Measurements from ENCODE around the gene NETO2.
A peak's percentile ranks its signal among the peaks of the same experiment; 100 is the strongest.
"Not testable (repeated sequence)": the region's sequence is repeated elsewhere in the genome, so short reads cannot be mapped to it uniquely, and the experiment has no call there.

Gene NETO2, protein sequence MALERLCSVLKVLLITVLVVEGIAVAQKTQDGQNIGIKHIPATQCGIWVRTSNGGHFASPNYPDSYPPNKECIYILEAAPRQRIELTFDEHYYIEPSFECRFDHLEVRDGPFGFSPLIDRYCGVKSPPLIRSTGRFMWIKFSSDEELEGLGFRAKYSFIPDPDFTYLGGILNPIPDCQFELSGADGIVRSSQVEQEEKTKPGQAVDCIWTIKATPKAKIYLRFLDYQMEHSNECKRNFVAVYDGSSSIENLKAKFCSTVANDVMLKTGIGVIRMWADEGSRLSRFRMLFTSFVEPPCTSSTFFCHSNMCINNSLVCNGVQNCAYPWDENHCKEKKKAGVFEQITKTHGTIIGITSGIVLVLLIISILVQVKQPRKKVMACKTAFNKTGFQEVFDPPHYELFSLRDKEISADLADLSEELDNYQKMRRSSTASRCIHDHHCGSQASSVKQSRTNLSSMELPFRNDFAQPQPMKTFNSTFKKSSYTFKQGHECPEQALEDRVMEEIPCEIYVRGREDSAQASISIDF

DNA sequence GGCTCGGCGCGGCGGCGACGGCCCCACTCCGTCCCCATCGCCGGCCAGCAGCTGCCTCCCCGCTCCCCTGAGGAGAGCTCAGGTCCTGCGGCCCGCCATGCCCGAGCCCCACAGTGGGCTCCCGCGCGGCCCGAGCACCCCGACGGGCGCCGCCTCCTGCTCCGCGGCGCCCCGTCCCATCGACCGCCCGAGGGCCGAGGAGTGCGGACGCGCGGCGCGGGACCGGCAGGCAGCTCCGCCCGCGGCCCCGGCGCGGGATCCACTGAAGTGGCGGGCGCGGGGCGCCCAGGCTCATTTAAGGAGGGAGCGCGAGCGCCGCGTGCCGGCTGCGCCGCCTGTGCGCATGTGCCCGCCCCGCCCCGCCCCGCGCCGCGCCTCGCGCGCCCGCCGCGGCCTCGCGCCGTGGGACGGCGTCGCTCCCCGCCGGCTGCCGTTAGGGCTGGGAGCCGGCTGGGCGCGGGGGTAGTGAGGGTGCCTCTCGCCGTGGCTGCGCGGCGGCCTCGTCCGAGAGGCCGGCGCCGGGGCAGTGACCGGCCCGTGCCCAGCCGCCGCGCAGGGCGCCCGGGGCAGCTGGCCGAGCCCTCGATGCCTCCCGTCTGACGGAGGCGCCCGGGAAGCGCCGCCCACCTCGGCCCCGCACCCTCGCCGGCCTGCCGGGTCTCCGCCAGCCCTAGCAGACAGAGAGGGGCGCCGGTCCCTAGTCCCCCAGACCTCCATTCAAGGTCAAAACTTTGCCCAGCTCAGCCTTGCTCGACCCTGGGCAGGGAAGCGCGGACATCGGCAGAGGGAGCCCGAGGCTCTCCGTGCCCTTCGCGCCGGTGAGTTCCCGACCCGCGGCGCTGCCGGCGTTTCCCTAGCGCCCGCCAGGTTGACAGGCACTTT is at the start of gene NETO2:
TSS of gene NETO2 (minus strand) at position 269 of the 882 bp plus-strand sequence. CDS start 333 bp downstream, outside the sequence.
- DNase-seq (ENCODE audit: low spot score): peak; percentile 65

DNA sequence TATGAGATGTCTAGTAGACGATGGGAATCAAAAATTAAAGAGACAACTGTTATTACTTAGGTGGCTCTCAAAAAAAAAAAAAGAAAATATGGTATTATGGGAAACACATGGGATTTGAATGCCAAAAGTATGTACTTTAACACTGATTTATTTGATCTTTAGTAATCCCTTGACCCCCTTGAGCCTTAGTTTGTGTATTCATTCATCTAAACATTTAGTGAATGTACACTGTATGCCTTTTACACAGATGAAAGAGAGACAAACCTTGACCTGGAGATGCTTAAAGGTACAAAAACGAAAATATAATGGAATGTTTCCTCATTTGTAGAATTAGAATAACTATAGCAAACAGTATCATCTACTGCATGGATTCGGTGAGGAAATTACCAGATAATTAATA is 38.6 kb upstream of the NETO2 start:
- DNase-seq (ENCODE audit: low spot score): no peak

DNA sequence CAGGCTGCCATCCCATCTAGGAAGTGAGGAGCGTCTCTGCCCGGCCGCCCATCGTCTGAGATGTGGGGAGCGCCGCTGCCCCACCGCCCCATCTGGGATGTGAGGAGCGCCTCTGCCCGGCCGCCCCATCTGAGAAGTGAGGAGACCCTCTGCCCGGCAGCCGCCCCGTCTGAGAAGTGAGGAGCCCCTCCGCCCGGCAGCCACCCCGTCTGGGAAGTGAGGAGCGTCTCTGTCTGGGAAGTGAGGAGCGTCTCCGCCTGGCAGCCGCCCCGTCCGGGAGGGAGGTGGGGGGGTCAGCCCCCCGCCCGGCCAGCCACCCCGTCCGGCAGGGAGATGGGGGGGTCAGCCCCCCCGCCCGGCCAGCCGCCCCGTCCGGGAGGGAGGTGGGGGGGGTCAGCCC is 37.3 kb upstream of the NETO2 start:
- not testable (repeated sequence) for DNase-seq (ENCODE audit: low spot score)

DNA sequence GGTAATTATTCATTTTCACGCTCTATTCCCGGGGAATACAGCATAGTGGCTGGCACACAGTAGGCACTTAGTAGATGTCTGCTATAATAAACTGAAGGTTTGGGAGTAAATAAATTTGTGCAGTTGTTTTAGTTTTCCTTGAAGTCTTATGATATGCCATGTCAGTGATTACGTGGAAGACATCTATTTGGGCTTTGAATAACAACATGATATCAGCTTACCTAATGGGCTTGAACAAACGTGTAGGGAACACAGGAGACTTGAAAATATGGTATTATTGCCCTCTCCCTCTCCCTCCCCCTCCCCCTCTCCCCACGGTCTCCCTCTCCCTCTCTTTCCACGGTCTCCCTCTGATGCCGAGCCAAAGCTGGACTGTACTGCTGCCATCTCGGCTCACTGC is 36.3 kb upstream of the NETO2 start:
- DNase-seq (ENCODE audit: low spot score): no peak

DNA sequence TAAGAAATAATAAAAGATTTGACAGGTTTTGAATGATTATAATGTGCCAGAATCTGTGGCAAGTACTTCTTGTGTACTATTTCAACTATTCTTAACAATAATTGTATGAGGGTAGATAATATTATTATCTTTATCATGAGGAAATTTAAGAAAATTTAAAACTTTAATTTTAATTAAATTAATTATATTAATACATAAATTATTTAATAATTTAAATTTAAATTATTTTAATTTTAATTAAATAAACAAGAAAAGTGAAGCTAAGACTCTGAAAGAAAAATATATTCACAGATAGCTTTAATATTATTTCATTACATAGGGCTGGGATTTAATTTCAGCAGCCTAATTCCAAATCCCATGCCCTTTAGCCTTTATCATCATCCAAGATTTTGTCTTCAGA is 31.4 kb upstream of the NETO2 start:
- no peak for DNase-seq (ENCODE audit: low spot score)

DNA sequence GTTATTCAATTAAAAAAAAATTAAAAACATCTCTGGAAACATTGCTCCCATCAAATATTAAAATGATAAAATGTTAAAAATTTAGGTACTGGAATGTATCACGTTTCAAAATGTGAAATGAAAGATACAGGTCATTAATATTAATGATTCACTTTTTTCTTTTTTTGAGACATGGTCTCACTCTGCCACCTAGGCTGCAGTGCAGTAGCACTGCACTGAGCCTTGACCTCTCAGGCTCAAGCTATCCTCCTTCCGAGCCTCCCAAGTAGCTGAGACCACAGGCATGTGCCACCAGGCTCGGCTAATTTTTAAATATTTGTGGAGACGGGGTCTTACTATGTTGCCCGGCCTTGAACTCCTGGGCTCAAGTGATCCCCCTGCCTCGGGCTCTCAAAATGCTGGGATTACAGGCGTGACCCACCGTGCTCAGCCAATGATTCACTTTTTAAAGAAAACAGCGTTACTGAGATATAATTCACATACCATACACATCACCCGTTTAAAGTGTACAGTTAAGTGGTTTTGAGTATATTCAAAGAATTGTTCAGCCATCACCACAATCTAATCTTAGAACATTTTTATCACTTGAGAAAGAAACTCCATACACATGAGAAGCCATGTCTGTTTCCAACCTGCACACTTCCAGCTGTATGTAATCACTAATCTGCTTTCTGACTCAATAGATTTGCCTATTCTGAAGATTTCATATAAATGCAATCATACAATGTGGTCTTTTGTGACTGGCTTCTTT is 19.1 kb upstream of the NETO2 start:
- DNase-seq (ENCODE audit: low spot score): no peak

DNA sequence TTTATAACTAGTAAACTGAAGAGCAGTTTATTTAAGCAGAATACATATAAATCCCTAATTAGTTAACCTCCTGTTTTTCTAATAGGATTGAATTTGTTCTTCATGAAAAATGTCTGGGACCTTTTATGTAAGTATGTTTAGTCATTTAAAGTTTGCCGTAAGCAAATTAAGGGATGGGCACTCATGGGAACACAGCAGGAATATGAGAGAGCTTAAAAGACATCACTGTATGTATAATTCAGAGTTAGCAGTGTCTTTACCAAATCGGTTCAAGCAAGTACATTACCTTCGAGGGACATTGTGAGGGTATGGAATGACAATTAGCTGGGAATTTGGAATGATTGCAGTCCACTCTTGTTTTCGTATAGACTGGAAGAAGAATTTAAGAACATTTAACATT is 17.7 kb upstream of the NETO2 start:
- no peak for DNase-seq (ENCODE audit: low spot score)

DNA sequence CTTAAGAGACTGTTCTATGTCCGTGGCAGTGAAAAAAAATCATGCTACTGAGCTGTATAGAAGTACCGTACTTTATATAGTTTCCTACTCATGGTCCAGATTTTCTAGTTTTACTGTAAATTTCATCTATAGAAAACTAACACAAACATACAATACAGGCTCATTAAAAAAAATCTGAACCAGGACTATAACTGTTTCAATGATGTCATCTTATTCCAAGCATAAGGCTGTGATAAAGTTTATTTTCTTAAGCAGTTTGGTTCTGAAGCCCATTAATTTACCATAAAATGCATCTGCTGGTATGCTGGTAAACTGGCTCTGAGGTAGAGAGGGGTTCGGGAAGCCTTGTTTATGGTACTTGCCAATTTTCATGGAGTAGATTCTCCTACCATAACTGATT is 16.7 kb upstream of the NETO2 start:
- no peak for DNase-seq (ENCODE audit: low spot score)

DNA sequence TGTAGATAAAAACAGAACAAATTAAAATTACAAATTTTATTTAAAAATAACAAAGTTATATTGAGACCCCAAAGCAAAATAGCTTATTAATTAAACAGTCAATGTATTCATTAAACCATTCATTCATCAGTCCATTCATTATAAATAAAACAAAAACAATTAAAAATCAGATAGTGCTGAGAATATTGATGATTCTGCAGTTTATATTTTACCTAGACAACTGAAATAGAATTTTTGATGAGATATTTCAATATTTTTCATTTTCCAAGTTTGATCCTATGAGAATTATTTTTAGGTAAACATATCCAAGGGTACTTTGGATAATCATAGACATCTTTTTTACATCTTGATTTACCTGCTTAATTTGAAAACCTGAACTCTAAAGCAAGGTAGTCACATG is 15.2 kb upstream of the NETO2 start:
- no peak for DNase-seq (ENCODE audit: low spot score)

DNA sequence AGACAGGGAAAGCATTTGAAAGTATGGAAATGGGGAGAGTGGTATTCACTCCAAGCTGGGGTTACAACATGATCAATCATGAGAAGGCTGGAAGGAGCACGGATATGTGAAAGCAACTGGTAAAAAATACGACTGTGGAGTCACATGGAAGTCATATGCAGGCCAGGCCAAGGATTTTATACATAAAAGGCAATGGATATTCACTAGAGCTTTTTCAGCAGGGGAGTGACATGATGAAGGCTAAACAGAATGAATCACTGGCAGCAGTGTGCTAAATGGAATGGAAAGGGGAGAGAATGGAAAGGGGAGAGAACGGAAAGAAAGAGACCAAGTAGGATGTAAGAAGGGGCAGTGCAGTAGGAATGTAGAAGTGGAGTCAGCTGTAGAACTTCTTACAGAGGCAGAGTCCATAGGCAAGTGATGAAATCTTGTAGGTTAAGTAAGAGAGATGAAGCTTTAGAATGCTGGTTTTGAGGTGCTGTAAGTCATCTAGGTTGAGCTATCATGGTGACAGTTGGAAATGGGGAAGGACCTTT is 13.0 kb upstream of the NETO2 start:
- DNase-seq (ENCODE audit: low spot score): no peak

DNA sequence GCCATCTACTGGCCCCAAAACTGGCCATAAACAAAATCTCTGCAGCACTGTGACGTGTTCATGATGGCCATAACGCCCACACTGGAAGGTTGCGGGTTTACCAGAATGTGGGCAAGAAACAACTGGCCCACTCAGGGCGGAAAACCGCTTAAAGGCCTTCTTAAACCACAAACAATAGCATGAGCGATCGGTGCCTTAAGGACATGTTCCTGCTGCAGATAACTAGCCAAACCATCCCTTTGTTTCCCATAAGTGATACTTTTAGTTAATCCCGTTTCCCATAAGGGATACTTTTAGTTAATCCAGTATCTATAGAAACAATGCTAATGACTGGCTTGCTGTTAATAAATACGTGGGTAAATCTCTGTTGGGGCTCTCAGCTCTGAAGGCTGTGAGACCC is 8.8 kb upstream of the NETO2 start:
- DNase-seq (ENCODE audit: low spot score): not testable (repeated sequence)

DNA sequence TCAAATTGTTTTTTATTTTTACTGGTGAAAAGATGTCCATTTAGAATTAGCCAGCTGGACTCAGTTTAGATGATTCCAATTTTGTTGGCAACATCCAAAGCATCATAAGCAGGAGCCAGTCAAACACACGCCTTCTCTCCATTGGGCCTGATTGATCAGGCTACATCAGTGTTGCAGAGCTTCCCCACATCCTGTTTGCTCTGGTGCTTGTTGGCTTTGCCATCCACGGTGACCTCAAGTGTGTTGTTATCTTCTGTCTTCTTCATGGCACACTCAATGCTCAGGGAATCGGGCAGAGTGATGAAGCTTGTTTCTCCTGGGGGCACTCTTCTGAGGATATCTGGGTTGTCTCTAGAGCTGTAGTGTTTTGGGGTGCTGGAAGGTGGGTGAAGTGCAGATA is 6.3 kb upstream of the NETO2 start:
- no peak for DNase-seq (ENCODE audit: low spot score)

DNA sequence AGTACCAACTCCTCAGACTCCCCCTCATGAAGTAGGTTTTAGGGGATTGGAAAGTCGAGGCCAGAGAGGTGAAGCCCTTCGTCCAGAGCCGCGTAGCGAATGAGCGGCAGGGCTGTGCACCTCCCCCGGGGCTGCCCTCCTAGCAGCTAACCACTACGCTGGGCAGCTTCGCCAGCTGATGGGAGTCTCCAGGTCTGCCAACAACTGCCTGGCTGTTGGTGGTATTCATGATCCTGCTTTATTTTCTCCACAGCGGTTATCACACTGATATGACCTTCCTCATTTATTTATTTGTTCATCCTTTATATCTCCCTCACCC is 773 bp upstream of the NETO2 start:
- no peak for DNase-seq (ENCODE audit: low spot score)

DNA sequence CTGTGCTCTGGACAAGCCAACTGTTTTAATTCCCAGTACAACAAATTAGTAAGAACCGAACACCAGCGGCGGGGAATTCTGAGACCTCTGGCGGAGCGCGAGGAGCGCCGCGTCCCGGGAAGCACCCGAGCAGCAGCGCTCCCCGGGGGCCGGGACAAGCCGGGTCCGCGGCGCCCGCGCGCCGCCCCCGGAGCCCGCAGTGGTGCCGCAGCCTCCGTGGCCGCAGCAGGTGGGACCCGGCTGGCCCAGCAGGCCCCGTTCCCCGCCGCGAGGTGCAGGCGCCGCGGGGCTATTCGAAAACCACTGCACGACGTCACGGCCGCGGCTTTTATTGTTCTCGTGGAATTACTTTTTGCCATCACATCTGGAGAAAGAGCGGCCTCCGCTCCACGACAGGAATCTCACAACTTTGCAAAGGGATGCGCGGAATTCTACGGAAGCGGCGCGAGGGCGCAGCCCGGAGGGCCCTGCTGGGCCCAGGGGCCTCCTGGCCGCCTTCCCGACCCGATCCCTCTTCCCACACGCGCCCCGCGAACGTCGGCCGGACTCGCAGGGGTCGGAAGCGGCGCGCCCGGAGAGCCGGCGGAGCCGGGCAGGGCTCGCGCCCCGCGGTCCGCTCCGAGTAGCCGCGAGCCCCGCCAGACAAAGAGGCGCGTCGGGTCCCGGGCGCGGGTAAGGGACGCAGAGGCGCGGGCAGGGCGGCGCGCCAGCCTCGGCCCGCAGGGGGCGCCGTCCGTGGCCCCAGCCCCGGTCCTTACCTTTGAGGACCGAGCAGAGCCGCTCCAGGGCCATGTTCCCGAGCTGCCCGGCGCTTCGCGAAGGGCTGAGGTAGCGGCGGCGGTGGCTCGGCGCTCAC is 696 bp downstream of the NETO2 start:
- peak; percentile 82 for DNase-seq (ENCODE audit: low spot score)

DNA sequence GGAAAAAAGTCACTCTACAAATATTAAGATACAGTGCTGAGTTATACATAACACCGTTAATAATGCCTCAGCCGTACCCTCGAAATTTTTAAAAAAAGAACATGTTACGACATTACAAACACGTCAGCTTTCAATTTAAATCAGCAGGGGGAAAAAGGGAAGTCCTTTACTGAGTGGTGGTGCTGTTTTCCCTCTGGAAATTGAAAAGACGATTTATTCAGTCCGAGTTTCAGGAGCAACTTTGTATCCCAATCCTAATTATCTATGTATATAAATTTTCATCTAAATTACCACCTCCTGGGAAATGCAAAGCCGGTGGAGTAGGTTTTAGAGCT is 1.3 kb downstream of the NETO2 start:
- peak; percentile 75 for DNase-seq (ENCODE audit: low spot score)

DNA sequence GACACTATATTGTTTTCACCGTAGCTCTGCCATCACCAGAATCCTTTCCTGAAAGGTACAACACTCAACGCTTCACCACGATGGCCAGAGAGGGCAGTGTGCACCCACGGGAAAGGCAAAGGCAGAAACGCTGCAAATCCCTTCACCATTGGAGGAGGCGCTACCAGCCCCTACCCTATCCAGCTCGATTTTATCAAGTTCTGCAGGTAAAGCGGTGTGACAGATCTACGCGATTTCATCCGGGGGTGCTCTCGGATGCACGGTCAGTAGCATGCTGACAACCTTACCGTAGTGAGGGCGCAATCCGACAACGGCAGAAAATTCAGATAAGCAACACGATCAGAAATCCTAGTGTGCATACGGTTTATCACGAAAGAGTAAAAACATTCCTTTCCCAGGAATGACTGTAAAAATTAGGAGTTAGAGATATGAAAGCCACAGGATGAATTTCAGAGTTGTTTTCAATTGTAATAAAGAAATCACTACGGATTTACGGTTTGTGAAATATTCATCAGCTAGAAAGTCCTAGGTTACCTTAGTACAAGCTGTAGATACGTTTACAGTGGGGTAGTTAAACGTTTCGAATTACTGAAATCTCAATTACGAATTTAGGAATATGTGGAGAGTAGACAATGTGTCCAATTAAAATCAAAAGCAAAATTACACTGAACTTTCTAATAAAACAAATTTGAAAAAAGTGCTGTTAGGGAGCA is 1.8 kb downstream of the NETO2 start:
- peak; percentile 90 for DNase-seq (ENCODE audit: low spot score)

DNA sequence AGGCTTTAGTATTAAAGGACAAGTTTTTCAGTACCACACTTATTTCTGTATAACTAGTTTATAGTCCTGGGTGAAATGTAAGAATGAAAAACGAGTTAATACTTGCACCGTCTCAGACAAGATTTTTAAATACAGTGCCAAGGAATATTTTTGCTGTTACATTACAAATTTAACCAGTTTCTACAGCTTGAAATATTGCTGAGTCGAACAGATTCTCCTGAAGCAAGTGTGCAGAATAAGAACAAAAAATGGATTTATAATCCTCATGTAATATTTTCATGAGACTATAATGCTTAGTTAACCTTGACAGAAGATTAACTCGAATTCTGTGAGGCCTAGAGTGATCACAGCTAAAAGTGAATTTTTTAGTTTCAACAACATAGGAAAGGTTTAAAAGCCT is 3.1 kb downstream of the NETO2 start:
- DNase-seq (ENCODE audit: low spot score): no peak

DNA sequence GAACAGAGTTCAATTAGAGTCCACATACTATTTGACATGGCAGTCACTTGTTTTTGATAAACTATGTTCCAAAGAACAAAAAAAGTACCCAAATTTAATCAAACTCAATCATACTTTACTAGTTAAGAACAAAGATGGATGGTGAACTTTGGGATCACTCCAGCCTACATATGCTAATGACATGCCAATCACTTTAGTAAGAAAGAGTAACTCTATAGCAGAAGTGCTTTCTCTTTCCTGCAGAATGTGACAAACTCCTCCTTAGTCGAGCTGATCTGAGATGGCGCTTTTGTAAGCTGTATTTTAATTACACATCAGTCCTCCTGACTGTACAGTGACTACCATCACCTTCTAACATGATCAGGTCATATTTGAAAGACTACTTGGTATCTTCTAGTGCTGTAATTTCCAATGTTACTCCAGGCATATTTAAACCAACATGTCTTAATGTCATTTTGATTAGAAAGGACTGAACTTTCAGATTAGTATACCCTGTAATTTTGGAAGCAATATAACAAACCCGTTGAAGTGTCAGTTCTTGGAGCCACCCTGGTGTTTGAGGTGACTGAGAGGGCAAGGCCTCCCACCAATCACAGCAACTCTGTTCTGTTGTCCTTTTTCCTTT is 4.1 kb downstream of the NETO2 start:
- DNase-seq (ENCODE audit: low spot score): peak; percentile 43

DNA sequence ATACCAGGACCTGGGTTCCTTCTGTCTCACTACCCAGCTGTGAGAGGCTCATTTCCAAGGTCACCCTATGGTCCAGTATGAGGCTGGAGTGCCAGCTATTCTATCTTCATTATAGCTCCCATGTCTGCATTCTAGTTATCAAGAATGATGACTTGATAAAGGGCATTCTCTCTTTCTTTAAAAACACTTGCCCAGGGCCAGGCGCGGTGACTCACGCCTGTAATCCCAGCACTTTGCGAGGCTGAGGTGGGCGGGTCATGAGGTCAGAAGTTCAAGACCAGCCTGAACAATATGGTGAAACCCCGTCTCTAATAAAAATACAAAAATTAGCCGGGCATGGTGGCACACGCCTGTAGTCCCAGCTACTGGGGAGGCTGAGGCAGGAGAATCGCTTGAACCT is 5.8 kb downstream of the NETO2 start:
- not testable (repeated sequence) for DNase-seq (ENCODE audit: low spot score)

Data from RKO (cell line).